ENCODE measurements around the gene UBR4. TPM values are rescaled to one million over a fixed set of nuclear protein-coding genes. Genes with fewer than 3 reads are reported as not detected.

UBR4 gene
- total and polyA plus RNA-seq, 2 of the 8 experiments (the other 6 are each of a cell fraction or from before 2014, with no cell fraction given) = 139 to 152 TPM

DNA sequence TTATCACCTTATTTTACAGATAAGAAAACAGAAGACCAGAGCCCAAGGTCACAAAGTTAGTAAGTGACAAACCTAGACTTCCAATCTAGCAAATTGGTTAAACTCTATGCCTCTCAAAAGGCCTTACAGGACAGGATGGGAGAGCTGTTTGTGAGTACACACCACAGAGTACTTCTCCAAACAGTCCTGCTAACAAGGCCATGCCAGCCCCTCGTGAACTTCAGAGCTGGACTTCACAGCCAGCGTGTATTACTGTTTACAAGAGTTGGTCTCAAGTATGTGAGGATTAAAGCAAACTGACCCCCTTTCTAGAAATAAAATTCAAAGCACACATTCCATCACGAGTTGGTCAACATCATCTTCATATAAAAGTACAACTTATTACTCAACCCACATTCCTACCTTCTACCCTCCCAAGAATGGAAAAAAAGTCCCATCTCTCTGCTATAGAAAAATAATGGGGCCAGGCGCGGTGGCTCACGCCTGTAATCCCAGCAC is 19.8 kb upstream of the UBR4 start (continued):
- TF ChIP-seq SUZ12 (IDR thresholded peaks at IDR 0.05; ENCODE audit: low read length) (no peak), SIRT6 (IDR thresholded peaks at IDR 0.05; ENCODE audit: low read length) (no peak), KDM1A (IDR thresholded peaks at IDR 0.05; ENCODE audit: borderline replicate concordance, low read length) (no peak), ASH2L (IDR thresholded peaks at IDR 0.05; ENCODE audit: low read length) (no peak), RAD21 (IDR thresholded peaks at IDR 0.05 in 1 of 2, conservative IDR thresholded peaks at IDR 0.05 in 1 of 2; ENCODE audit: low read depth in 2 of 2, low read length in 2 of 2) (no peak), FOSL1 (IDR thresholded peaks at IDR 0.05; ENCODE audit: insufficient read depth, low read depth, low read length) (no peak), KDM5A (IDR thresholded peaks at IDR 0.05; ENCODE audit: low read length) (no peak), POLR2A (IDR thresholded peaks at IDR 0.05; ENCODE audit: control extremely low read depth in 1 of 2, low read depth in 2 of 2, low read length in 2 of 2) (no peak)
